NCI-H2107 treated with DMSO at 0.1 percent for 48 hours (cell line): ENCODE measurements around the gene NAA10.

Source experiments
- DNase-seq: peaks from one replicate; lab custom pipeline; 2025; ENCODE audit not compliant: unreplicated experiment; lab: John Stamatoyannopoulos, UW

The NAA10 gene

GRCh38 chrX:153911798-153912197 is 23.0 kb downstream of the NAA10 start:
- no peak for DNase-seq

GRCh38 chrX:153910446-153910845 is 24.4 kb downstream of the NAA10 start:
- DNase-seq: no peak

- DNase-seq: no peak
Measured at GRCh38 chrX:153909980-153910360, 24.9 kb downstream of the NAA10 start.

GRCh38 chrX:153909024-153909979 is 25.5 kb downstream of the NAA10 start:
- DNase-seq: no peak

GRCh38 chrX:153908219-153908860 is 26.5 kb downstream of the NAA10 start:
- no peak for DNase-seq

- DNase-seq: no peak
Measured at GRCh38 chrX:153907456-153907855, 27.4 kb downstream of the NAA10 start.

GRCh38 chrX:153906126-153906917 is 28.5 kb downstream of the NAA10 start:
- no peak for DNase-seq

GRCh38 chrX:153905481-153906095 is 29.2 kb downstream of the NAA10 start:
- no peak for DNase-seq

- DNase-seq: no peak
Measured at GRCh38 chrX:153903991-153904957, 30.6 kb downstream of the NAA10 start, which contains the start of gene AVPR2. TSS of gene AVPR2 (plus strand) at chrX:153904673. CDS start at chrX:153905146, 473 bp downstream.

GRCh38 chrX:153903238-153903980 is 31.4 kb downstream of the NAA10 start:
- no peak for DNase-seq

GRCh38 chrX:153902385-153902784 is 32.5 kb downstream of the NAA10 start:
- no peak for DNase-seq

- no peak for DNase-seq
Measured at GRCh38 chrX:153901753-153902140, 33.1 kb downstream of the NAA10 start.

- DNase-seq: peak; percentile 63
Measured at GRCh38 chrX:153900831-153901752, 33.7 kb downstream of the NAA10 start.

GRCh38 chrX:153897899-153898298 is 36.9 kb downstream of the NAA10 start:
- no peak for DNase-seq

GRCh38 chrX:153889123-153889522 is 45.7 kb downstream of the NAA10 start:
- no peak for DNase-seq

GRCh38 chrX:153888344-153888743 is 46.5 kb downstream of the NAA10 start:
- no peak for DNase-seq

GRCh38 chrX:153887385-153887784 is 47.5 kb downstream of the NAA10 start:
- no peak for DNase-seq

GRCh38 chrX:153886915-153887314 is 47.9 kb downstream of the NAA10 start:
- DNase-seq: no peak
